Upper lobe of left lung (tissue), 6 donors: ENCODE measurements around the gene SACM1L. TPM values are rescaled to one million over a fixed set of nuclear protein-coding genes. Genes with fewer than 3 reads are reported as not detected.
A peak's percentile ranks its signal among the peaks of the same experiment; 100 is the strongest.

Experiments used
- ATAC-seq, 2 donors: fragments of 200-7000 bp; cut with Tn5 transposase; one replicate each; pipeline ENCODE4 v1.9.1; 2022; ENCODE audit warnings: mild to moderate bottlenecking in 2 of 2, moderate library complexity in 2 of 2; ENCODE audit not compliant: low FRiP score in 2 of 2
- DNase-seq, 2 donors: peaks; one replicate each; pipeline ENCODE4 v3.0.0-alpha.2; 2019 to 2020
- H3K27ac ChIP-seq, 4 donors: fragments of 200-600 bp; sonication (generic); one replicate each; pipeline ENCODE4 v1.5.1; 2016 to 2019
- H3K27me3 ChIP-seq, 4 donors: fragments of 200-600 bp; sonication (generic); one replicate each; pipeline ENCODE4 v1.5.1; 2017 to 2019
- H3K36me3 ChIP-seq, 4 donors: fragments of 200-600 bp; sonication (generic); one replicate each; pipeline ENCODE4 v1.5.1; 2016 to 2019
- H3K4me1 ChIP-seq, 4 donors: fragments of 200-600 bp; sonication (generic); one replicate each; pipeline ENCODE4 v1.5.1; 2018 to 2019
- H3K4me3 ChIP-seq, 4 donors: fragments of 200-600 bp; sonication (generic); one replicate each; pipeline ENCODE4 v1.5.1; 2017 to 2019; ENCODE audit warnings: mild to moderate bottlenecking in 2 of 4, moderate library complexity in 1 of 4
- H3K9me3 ChIP-seq, 4 donors: fragments of 200-600 bp; sonication (generic); one replicate each; pipeline ENCODE4 v1.5.1; 2018 to 2019
- CTCF ChIP-seq, 6 experiments: fragments of 450-650 bp in 4 of 6; fragments of 200-600 bp in 2 of 6; sonication (generic) in 2 of 6; IDR thresholded peaks; one replicate each; pipeline ENCODE4 v1.5.1; 2016 to 2019; ENCODE audit warnings: antibody characterized with exemption in 6 of 6
- EP300 ChIP-seq, 4 donors: sonication (generic); formaldehyde crosslinking; IDR thresholded peaks; one replicate each; pipeline ENCODE4 v1.5.1; 2017; ENCODE audit warnings: antibody characterized with exemption in 4 of 4, control low read depth in 2 of 4
- POLR2A ChIP-seq, 4 donors: fragments of 450-650 bp; IDR thresholded peaks; one replicate each; pipeline ENCODE4 v1.5.1; 2016 to 2017; ENCODE audit warnings: antibody characterized with exemption in 4 of 4, mild to moderate bottlenecking in 2 of 4
- POLR2AphosphoS5 ChIP-seq, 2 donors: sonication (generic); formaldehyde crosslinking; IDR thresholded peaks; one replicate each; pipeline ENCODE4 v1.5.1; 2017; ENCODE audit warnings: antibody characterized with exemption in 2 of 2
- WGBS, 2 donors: methylation state at CpG; one replicate each; pipeline ENCODE4 v1.1.5; 2017 to 2018; 5-methylcytosine and 5-hydroxymethylcytosine counted together
- total RNA-seq, 6 donors: library from RNA; depleted of rRNA in 4 of 6; stranded (reverse); fragments of >200 nt in 4 of 6; gene quantifications; one replicate each; pipeline versions ENCODE4 v1.1.0 to v1.2.1, GENCODE V29; 2016 to 2021
- donor health status: DM: no; HTN: no; CAD: no; lungs with moderate emphysema.
- donor health status: DM: no; HTN: yes; CAD: no; lungs with severe emphysema.

SACM1L gene
- total RNA-seq, 6 donors from 2014 or later, result 29.9 to 102 (median 63.9) TPM

GRCh38 chr3:45647148-45647619 lies 42.0 kb upstream of the SACM1L start:
- H3K27me3 ChIP-seq, result no peaks in the 10 kb centered on the region
- H3K27ac ChIP-seq, result peak overlapping the region; percentile 72 to 87 (median 82)
- peak in 1 of 4 donors; percentile 93 for TF ChIP-seq EP300 (IDR thresholded peaks at IDR 0.05)
- TF ChIP-seq POLR2AphosphoS5 (IDR thresholded peaks at IDR 0.05), result peak in 1 of 2 donors; percentile 78
- TF ChIP-seq CTCF (IDR thresholded peaks at IDR 0.05), result no peak
- peak in 1 of 4 donors; percentile 53 for TF ChIP-seq POLR2A (IDR thresholded peaks at IDR 0.05)
- H3K4me1 ChIP-seq, result peaks cover 51 to 57% (median 54%) of the 10 kb centered on the region in 4 donors
- H3K4me3 ChIP-seq, result no peak overlapping the region
- H3K9me3 ChIP-seq, result no peaks in the 10 kb centered on the region
- peak; percentile 64 to 78 for ATAC-seq
- peak in 1 of 2 donors; percentile 51 for DNase-seq
- WGBS, 2 donors, result 35 to 37% methylated on average over 3 to 5 of the region's 6 CpGs
- H3K36me3 ChIP-seq, result no peaks in the 10 kb centered on the region

GRCh38 chr3:45653205-45653604 lies 36.0 kb upstream of the SACM1L start:
- no peaks in the 10 kb centered on the region for H3K36me3 ChIP-seq
- no peak for ATAC-seq
- no peak for TF ChIP-seq EP300 (IDR thresholded peaks at IDR 0.05)
- no peaks in the 10 kb centered on the region for H3K9me3 ChIP-seq
- H3K4me1 ChIP-seq, result peaks cover 18 to 43% (median 34%) of the 10 kb centered on the region in 4 donors
- no peak for DNase-seq
- H3K27me3 ChIP-seq, result no peaks in the 10 kb centered on the region
- peak overlapping the region in 3 of 4 donors; percentile 36 to 58 (median 39) for H3K27ac ChIP-seq
- 66 to 75% methylated on average over 3 of the region's 3 CpGs for WGBS, 2 donors
- H3K4me3 ChIP-seq, result no peak overlapping the region

- Histone ChIP-seq H3K4me3 (no peak overlapping the region), H3K27ac (peak overlapping the region; percentile 36 to 72 (median 58)), H3K9me3 (no peaks in the 10 kb centered on the region), H3K27me3 (no peaks in the 10 kb centered on the region), H3K4me1 (peaks cover 18 to 43% (median 35%) of the 10 kb centered on the region in 4 donors), H3K36me3 (no peaks in the 10 kb centered on the region)
- DNase-seq, result peak in 1 of 2 donors; percentile 68
- no peak for ATAC-seq
- 34 to 37% methylated on average over 6 of the region's 6 CpGs for WGBS, 2 donors
- TF ChIP-seq EP300 (IDR thresholded peaks at IDR 0.05) (no peak), POLR2AphosphoS5 (IDR thresholded peaks at IDR 0.05) (peak; percentile 16 to 22), POLR2A (IDR thresholded peaks at IDR 0.05) (no peak), CTCF (IDR thresholded peaks at IDR 0.05) (peak in 1 of 6 experiments; percentile 8)
Measured at GRCh38 chr3:45654397-45654944, 34.7 kb upstream of the SACM1L start.

GRCh38 chr3:45655906-45656305 lies 33.3 kb upstream of the SACM1L start:
- no peaks in the 10 kb centered on the region for H3K9me3 ChIP-seq
- peaks cover 22 to 55% (median 41%) of the 10 kb centered on the region in 4 donors for H3K4me1 ChIP-seq
- DNase-seq, result no peak
- no peak for TF ChIP-seq EP300 (IDR thresholded peaks at IDR 0.05)
- TF ChIP-seq CTCF (IDR thresholded peaks at IDR 0.05), result no peak
- no peak for TF ChIP-seq POLR2A (IDR thresholded peaks at IDR 0.05)
- peak overlapping the region; percentile 46 to 65 (median 51) for H3K27ac ChIP-seq
- no peak overlapping the region for H3K4me3 ChIP-seq
- no peaks in the 10 kb centered on the region for H3K27me3 ChIP-seq
- H3K36me3 ChIP-seq, result no peaks in the 10 kb centered on the region
- 46 to 52% methylated on average over 2 of the region's 2 CpGs for WGBS, 2 donors
- ATAC-seq, result peak in 1 of 2 donors; percentile 37

- Histone ChIP-seq H3K36me3 (no peaks in the 10 kb centered on the region), H3K4me3 (no peak overlapping the region), H3K27me3 (no peaks in the 10 kb centered on the region), H3K4me1 (peaks cover 22 to 55% (median 41%) of the 10 kb centered on the region in 4 donors), H3K27ac (peak overlapping the region in 3 of 4 donors; percentile 39 to 65 (median 52)), H3K9me3 (no peaks in the 10 kb centered on the region)
- 34 to 45% methylated on average over 14 of the region's 14 CpGs for WGBS, 2 donors
- peak; percentile 95 for ATAC-seq
- peak in 1 of 2 donors; percentile 95 for DNase-seq
- TF ChIP-seq EP300 (IDR thresholded peaks at IDR 0.05), result no peak
- TF ChIP-seq CTCF (IDR thresholded peaks at IDR 0.05), result peak; percentile 88 to 96 (median 94)
- no peak for TF ChIP-seq POLR2A (IDR thresholded peaks at IDR 0.05)
- peak; percentile 37 to 71 for TF ChIP-seq POLR2AphosphoS5 (IDR thresholded peaks at IDR 0.05)
Measured at GRCh38 chr3:45656575-45657363, 32.4 kb upstream of the SACM1L start.
